ENCODE data around the gene RNF10. TPM values are rescaled to one million over a fixed set of nuclear protein-coding genes. Genes with fewer than 3 reads are reported as not detected.
"Not testable (repeated sequence)": the region's sequence is repeated elsewhere in the genome, so short reads cannot be mapped to it uniquely, and the experiment has no call there.

RNF10 gene
- total and polyA plus RNA-seq, 2 donors: 44.8 to 165 TPM

DNA sequence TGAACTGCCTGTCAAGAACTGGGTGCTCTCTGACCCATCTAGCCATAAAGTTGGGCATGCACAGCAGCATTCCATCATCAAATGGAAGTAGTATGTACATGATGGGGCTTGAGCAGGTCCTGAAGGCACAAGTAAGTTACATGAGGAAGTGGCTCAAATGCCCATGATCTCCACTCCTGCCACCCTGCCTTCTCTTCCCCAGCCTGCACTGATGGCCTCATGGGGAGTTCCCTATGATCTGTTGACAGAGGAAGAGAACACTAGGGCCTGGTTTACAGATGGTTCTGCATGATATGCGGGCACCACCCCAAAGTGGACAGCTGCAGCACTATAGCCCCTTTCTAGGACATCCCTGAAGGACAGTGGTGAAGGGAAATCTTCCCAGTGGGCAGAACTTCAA is 77.4 kb downstream of the RNF10 start:
- not testable (repeated sequence) for H3K27ac ChIP-seq (ENCODE audit: low read depth in 1 of 2, low read length in 1 of 2); H3K36me3 ChIP-seq (ENCODE audit: control insufficient read depth in 2 of 2, insufficient read depth in 2 of 2, low read length in 1 of 2); H3K27me3 ChIP-seq (ENCODE audit: control insufficient read depth in 2 of 2, insufficient read depth in 1 of 2, low read length in 1 of 2); H3K4me3 ChIP-seq (ENCODE audit: low read length in 2 of 2); H3K9me3 ChIP-seq (ENCODE audit: control insufficient read depth in 2 of 2, insufficient read depth in 1 of 2, low read length in 1 of 2); DNase-seq (ENCODE audit: low read depth in 6 of 9, low spot score in 9 of 9); H3K4me1 ChIP-seq (ENCODE audit: control insufficient read depth in 2 of 2, insufficient read depth in 2 of 2, low read length in 2 of 2)
- 100% methylated on average over 1 of the region's 1 CpG for WGBS

DNA sequence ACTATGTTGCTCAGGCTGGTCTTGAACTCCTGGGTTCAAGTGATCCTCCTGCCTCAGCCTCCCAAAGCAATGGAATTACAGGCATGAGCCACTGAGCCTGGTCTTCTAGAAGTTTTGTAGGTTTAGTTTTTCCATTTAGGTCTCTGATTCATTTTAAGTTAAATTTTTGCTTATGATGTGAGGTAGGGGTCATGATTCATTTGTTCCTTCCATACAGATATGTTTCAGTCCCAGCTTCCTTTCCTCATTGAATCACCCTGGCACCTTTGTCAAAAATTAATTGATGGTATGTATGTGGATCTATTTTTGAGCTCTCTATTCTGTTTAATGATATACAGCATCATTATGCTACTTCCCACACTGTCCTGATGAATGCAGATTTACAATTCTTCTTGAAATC is 80.7 kb downstream of the RNF10 start:
- peaks cover 0 to 1% of the 10 kb centered on the region in 2 donors for H3K9me3 ChIP-seq (ENCODE audit: control insufficient read depth in 2 of 2, insufficient read depth in 1 of 2, low read length in 1 of 2)
- H3K4me1 ChIP-seq (ENCODE audit: control insufficient read depth in 2 of 2, insufficient read depth in 2 of 2, low read length in 2 of 2): no peaks in the 10 kb centered on the region
- no peak for DNase-seq (ENCODE audit: low read depth in 6 of 9, low spot score in 9 of 9)
- no peaks in the 10 kb centered on the region for H3K36me3 ChIP-seq (ENCODE audit: control insufficient read depth in 2 of 2, insufficient read depth in 2 of 2, low read length in 1 of 2)
- peaks cover 0 to 18% of the 10 kb centered on the region in 2 donors for H3K27me3 ChIP-seq (ENCODE audit: control insufficient read depth in 2 of 2, insufficient read depth in 1 of 2, low read length in 1 of 2)
- no peak overlapping the region for H3K4me3 ChIP-seq (ENCODE audit: low read length in 2 of 2)
- no peak overlapping the region for H3K27ac ChIP-seq (ENCODE audit: low read depth in 1 of 2, low read length in 1 of 2)

DNA sequence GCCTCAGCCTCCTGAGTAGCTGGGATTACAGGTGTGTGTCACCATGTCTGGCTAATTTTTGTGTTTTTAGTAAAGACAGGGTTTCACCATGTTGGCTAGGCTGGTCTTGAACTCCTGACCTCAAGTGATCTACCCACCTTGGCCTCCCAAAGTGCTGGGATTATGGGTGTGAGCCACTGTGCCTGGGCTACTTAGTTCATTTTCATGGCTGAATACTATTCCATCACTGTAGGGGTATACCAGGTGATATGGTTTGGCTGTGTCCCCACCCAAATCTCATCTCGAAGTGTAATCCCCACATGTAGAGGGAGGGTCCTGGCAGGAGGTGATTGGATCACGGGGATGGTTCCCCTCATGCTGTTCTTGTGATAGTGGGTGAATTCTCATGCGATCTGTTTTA is 83.0 kb downstream of the RNF10 start:
- not testable (repeated sequence) for H3K36me3 ChIP-seq (ENCODE audit: control insufficient read depth in 2 of 2, insufficient read depth in 2 of 2, low read length in 1 of 2); H3K4me1 ChIP-seq (ENCODE audit: control insufficient read depth in 2 of 2, insufficient read depth in 2 of 2, low read length in 2 of 2); H3K9me3 ChIP-seq (ENCODE audit: control insufficient read depth in 2 of 2, insufficient read depth in 1 of 2, low read length in 1 of 2); DNase-seq (ENCODE audit: low read depth in 6 of 9, low spot score in 9 of 9); H3K4me3 ChIP-seq (ENCODE audit: low read length in 2 of 2); H3K27ac ChIP-seq (ENCODE audit: low read depth in 1 of 2, low read length in 1 of 2)
- H3K27me3 ChIP-seq (ENCODE audit: control insufficient read depth in 2 of 2, insufficient read depth in 1 of 2, low read length in 1 of 2): peaks cover 0 to 26% of the 10 kb centered on the region in 2 donors
- 94% methylated on average over 3 of the region's 3 CpGs for WGBS

DNA sequence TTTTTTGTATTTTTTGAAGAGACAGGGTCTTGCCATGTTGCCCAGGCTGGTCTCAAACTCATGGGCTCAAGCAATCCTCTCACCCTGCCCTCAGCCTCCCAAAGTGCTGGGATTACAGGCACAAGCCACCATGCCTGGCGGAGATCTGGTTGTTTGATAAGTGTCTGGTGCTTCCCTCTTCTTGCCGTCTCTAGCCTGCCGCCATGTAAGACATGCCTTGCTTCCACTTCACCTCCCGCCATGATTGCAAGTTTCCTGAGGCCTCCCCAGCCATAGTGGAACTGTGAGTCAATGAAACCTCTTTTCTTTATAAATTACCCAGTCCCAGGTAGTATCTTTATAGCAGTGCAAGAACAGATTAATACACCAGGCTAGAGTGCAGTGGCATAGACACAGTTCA is 83.6 kb downstream of the RNF10 start:
- H3K4me3 ChIP-seq (ENCODE audit: low read length in 2 of 2); H3K36me3 ChIP-seq (ENCODE audit: control insufficient read depth in 2 of 2, insufficient read depth in 2 of 2, low read length in 1 of 2); H3K27ac ChIP-seq (ENCODE audit: low read depth in 1 of 2, low read length in 1 of 2); H3K9me3 ChIP-seq (ENCODE audit: control insufficient read depth in 2 of 2, insufficient read depth in 1 of 2, low read length in 1 of 2); DNase-seq (ENCODE audit: low read depth in 6 of 9, low spot score in 9 of 9); H3K4me1 ChIP-seq (ENCODE audit: control insufficient read depth in 2 of 2, insufficient read depth in 2 of 2, low read length in 2 of 2): not testable (repeated sequence)
- peaks cover 0 to 27% of the 10 kb centered on the region in 2 donors for H3K27me3 ChIP-seq (ENCODE audit: control insufficient read depth in 2 of 2, insufficient read depth in 1 of 2, low read length in 1 of 2)
- 93% methylated on average over 4 of the region's 4 CpGs for WGBS

DNA sequence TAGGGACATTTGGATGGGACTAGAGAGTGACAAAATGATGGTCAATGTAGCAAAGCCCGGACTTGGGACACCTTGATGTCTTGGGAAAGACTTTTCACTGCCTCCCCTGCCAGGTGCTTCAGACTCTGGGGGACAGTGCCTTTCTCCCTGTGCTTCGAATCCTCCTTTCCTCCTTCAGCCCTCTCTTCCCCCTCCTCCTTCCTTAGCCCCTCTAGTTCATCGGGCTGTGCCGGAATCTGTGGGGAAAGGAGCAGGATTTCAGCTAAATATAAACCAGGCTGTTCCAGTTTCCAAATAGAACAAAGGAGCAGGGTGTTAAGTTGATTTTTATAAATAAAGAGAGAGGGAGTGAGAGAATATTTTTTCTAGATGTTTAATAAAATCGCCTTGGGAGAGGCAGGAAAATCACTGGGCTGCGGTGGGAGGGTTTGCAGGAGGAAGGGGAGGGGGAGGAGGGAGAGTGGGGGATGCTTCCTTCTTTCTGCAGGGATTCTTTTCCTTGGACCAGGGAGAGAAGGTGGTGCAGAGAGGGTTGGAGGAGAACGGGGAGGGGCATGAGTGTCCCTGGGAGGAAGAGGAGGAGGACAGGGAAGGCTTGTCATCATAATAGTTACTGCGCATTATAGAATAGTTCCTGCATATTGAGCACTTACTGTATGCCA is 84.9 kb downstream of the RNF10 start:
- no peaks in the 10 kb centered on the region for H3K36me3 ChIP-seq (ENCODE audit: control insufficient read depth in 2 of 2, insufficient read depth in 2 of 2, low read length in 1 of 2)
- peaks cover 0 to 1% of the 10 kb centered on the region in 2 donors for H3K9me3 ChIP-seq (ENCODE audit: control insufficient read depth in 2 of 2, insufficient read depth in 1 of 2, low read length in 1 of 2)
- peaks cover 0 to 27% of the 10 kb centered on the region in 2 donors for H3K27me3 ChIP-seq (ENCODE audit: control insufficient read depth in 2 of 2, insufficient read depth in 1 of 2, low read length in 1 of 2)
- DNase-seq (ENCODE audit: low read depth in 6 of 9, low spot score in 9 of 9): no peak
- 47% methylated on average over 8 of the region's 8 CpGs for WGBS
- H3K4me1 ChIP-seq (ENCODE audit: control insufficient read depth in 2 of 2, insufficient read depth in 2 of 2, low read length in 2 of 2): no peaks in the 10 kb centered on the region
- H3K4me3 ChIP-seq (ENCODE audit: low read length in 2 of 2): no peak overlapping the region
- H3K27ac ChIP-seq (ENCODE audit: low read depth in 1 of 2, low read length in 1 of 2): no peak overlapping the region

DNA sequence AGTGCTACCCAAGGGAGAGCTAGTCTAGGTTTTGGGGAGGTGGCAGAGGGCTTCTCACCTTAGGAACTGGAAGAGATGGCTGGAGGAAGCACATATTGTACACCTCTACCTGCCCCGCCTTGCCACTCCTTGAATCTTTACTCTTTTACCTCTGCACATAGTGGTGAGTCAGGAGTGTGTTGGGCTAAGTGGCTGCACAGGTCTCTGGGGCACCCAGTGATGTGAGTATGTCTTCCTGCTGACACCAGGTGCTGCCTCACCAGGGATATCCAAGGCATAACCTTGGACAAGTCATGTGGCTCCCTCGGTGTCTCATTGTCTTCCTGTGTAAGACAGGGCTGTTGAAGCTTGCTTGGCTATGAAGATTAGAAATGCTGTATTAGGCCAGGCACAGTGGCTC is 86.5 kb downstream of the RNF10 start:
- H3K27me3 ChIP-seq (ENCODE audit: control insufficient read depth in 2 of 2, insufficient read depth in 1 of 2, low read length in 1 of 2): peaks cover 0 to 27% of the 10 kb centered on the region in 2 donors
- no peak overlapping the region for H3K27ac ChIP-seq (ENCODE audit: low read depth in 1 of 2, low read length in 1 of 2)
- H3K9me3 ChIP-seq (ENCODE audit: control insufficient read depth in 2 of 2, insufficient read depth in 1 of 2, low read length in 1 of 2): peaks cover 0 to 1% of the 10 kb centered on the region in 2 donors
- H3K36me3 ChIP-seq (ENCODE audit: control insufficient read depth in 2 of 2, insufficient read depth in 2 of 2, low read length in 1 of 2): no peaks in the 10 kb centered on the region
- 97% methylated on average over 2 of the region's 2 CpGs for WGBS
- no peak for DNase-seq (ENCODE audit: low read depth in 6 of 9, low spot score in 9 of 9)
- H3K4me3 ChIP-seq (ENCODE audit: low read length in 2 of 2): no peak overlapping the region
- no peaks in the 10 kb centered on the region for H3K4me1 ChIP-seq (ENCODE audit: control insufficient read depth in 2 of 2, insufficient read depth in 2 of 2, low read length in 2 of 2)

DNA sequence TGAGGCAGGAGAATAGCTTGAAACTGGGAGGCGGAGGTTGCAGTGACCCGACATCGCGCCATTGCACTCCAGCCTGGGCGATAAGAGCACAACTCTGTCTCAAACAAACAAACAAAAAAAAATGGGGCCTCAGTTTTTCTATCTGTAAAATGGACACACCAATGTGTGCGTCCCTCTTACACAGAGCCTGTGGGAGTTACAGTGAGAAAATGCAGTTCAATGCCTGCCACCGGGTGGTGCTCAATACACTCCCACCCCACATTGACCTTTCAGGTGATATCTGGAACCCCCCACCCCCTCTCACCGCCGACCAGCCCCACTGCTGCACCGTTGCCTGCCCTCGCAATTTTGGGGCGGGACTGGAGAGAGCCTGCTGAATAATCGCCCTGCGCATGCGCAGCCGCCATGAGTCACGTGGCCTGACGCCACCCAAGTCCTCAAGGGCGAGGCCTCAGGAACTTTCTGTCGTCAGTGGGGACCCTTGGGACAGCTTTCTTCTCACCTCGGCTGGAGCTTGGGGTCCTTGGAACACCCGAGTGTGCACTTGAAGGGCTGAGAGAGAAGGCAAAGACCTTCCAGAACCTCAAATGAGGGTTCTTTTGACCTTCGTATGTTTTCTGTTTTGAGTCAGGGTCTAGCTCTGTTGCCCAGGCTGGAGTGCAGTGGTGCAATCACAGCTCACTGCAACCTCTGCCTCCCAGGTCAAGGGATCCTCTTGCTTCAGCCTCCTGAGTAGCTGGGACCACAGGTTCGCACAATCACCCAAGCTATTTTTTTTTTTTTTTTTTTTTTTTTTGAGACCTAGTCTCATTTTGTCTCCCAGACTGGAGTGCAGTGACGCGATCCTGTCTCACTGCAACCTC is 91.6 kb downstream of the RNF10 start:
- H3K27me3 ChIP-seq (ENCODE audit: control insufficient read depth in 2 of 2, insufficient read depth in 1 of 2, low read length in 1 of 2): peaks cover 0 to 10% of the 10 kb centered on the region in 2 donors
- H3K4me1 ChIP-seq (ENCODE audit: control insufficient read depth in 2 of 2, insufficient read depth in 2 of 2, low read length in 2 of 2): no peaks in the 10 kb centered on the region
- DNase-seq (ENCODE audit: low read depth in 6 of 9, low spot score in 9 of 9): peak in 1 of 9 donors; percentile 9
- no peaks in the 10 kb centered on the region for H3K36me3 ChIP-seq (ENCODE audit: control insufficient read depth in 2 of 2, insufficient read depth in 2 of 2, low read length in 1 of 2)
- no peak overlapping the region for H3K4me3 ChIP-seq (ENCODE audit: low read length in 2 of 2)
- no peaks in the 10 kb centered on the region for H3K9me3 ChIP-seq (ENCODE audit: control insufficient read depth in 2 of 2, insufficient read depth in 1 of 2, low read length in 1 of 2)
- H3K27ac ChIP-seq (ENCODE audit: low read depth in 1 of 2, low read length in 1 of 2): no peak overlapping the region
- 83% methylated on average over 26 of the region's 26 CpGs for WGBS

Other genes starting within 250 kb of the RNF10 start
- 19,743 TPM for gene RNU4-2, start 242.5 kb upstream of the RNF10 start, total RNA-seq
- not detected for gene RNU4-2, start 242.5 kb upstream of the RNF10 start, polyA plus RNA-seq
- gene RNU4-1, start 241.1 kb upstream of the RNF10 start, total RNA-seq: 7,767 TPM
- not detected for gene RNU4-1, start 241.1 kb upstream of the RNF10 start, polyA plus RNA-seq
- 2.8 TPM for gene SIRT4, start 232.0 kb upstream of the RNF10 start, total RNA-seq
- 2.8 TPM for gene SIRT4, start 232.0 kb upstream of the RNF10 start, polyA plus RNA-seq
- gene PLA2G1B, start 206.6 kb upstream of the RNF10 start, total RNA-seq: 0.09 TPM
- gene PLA2G1B, start 206.6 kb upstream of the RNF10 start, polyA plus RNA-seq: 1.5 TPM
- gene MSI1, start 165.2 kb upstream of the RNF10 start, total RNA-seq: 0.05 TPM
- 0.25 TPM for gene MSI1, start 165.2 kb upstream of the RNF10 start, polyA plus RNA-seq
- 443 TPM for gene COX6A1, start 96.2 kb upstream of the RNF10 start, total RNA-seq
- 494 TPM for gene COX6A1, start 96.2 kb upstream of the RNF10 start, polyA plus RNA-seq
- 34.8 TPM for gene TRIAP1, start 88.0 kb upstream of the RNF10 start, total RNA-seq
- gene TRIAP1, start 88.0 kb upstream of the RNF10 start, polyA plus RNA-seq: 50.3 TPM
- 22.8 TPM for gene GATC, start 87.9 kb upstream of the RNF10 start, total RNA-seq
- 14.4 TPM for gene GATC, start 87.9 kb upstream of the RNF10 start, polyA plus RNA-seq
- 152 TPM for gene SRSF9, start 64.6 kb upstream of the RNF10 start, total RNA-seq
- gene SRSF9, start 64.6 kb upstream of the RNF10 start, polyA plus RNA-seq: 178 TPM
- 248 TPM for gene DYNLL1, start 38.2 kb upstream of the RNF10 start, total RNA-seq
- gene DYNLL1, start 38.2 kb upstream of the RNF10 start, polyA plus RNA-seq: 410 TPM
- 32.6 TPM for gene COQ5, start 5.2 kb upstream of the RNF10 start, total RNA-seq
- 47.5 TPM for gene COQ5, start 5.2 kb upstream of the RNF10 start, polyA plus RNA-seq
- gene POP5, start 47.0 kb downstream of the RNF10 start, total RNA-seq: 55.4 TPM
- gene POP5, start 47.0 kb downstream of the RNF10 start, polyA plus RNA-seq: 95.1 TPM
- gene CABP1, start 106.3 kb downstream of the RNF10 start, total RNA-seq: 0.24 TPM
- 1.0 TPM for gene CABP1, start 106.3 kb downstream of the RNF10 start, polyA plus RNA-seq
- 52.0 TPM for gene MLEC, start 152.8 kb downstream of the RNF10 start, total RNA-seq
- gene MLEC, start 152.8 kb downstream of the RNF10 start, polyA plus RNA-seq: 18.5 TPM
- 9.3 TPM for gene UNC119B, start 176.1 kb downstream of the RNF10 start, total RNA-seq
- gene UNC119B, start 176.1 kb downstream of the RNF10 start, polyA plus RNA-seq: 12.0 TPM
- gene ACADS, start 191.5 kb downstream of the RNF10 start, total RNA-seq: 16.0 TPM
- gene ACADS, start 191.5 kb downstream of the RNF10 start, polyA plus RNA-seq: 29.3 TPM

All from thymus (tissue), 11 donors.